ENCODE measurements around the gene AIP. TPM values are rescaled to one million over a fixed set of nuclear protein-coding genes. Genes with fewer than 3 reads are reported as not detected.

Gene AIP
- total RNA-seq, 4 donors from 2014 or later, result 30.5 to 58.4 (median 42.2) TPM

DNA sequence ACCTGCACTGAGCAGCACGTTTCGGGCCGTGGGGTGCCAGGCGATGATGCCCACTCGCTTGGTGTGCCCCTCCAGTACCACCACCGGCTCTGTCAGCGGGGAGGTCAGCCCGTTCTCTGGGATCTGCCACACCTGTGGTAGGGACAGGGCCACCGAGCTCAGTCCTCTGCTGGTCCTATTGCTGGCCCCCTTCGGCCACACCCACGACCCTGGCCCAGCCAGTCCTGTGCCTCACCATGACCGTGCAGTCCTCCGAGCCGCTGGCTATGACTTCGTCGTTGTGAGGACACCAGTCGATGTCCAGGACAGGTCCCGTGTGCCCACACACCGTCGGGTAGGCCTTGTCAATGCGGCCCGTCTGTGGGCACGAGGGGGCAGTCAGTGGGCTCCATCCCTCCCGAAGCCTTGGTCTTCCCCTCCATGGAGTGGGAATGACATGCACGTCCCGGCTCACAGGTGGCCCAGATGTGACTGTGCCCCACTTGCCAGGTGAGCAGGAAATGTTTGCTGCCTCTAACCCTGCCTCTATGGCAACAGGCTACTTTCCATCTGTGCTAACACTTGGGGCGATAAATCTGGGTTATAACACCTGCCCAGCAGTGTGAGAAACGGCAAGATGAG lies 41.0 kb upstream of the AIP start:
- H3K36me3 ChIP-seq, result peaks cover 40% of the 10 kb centered on the region
- no peak for DNase-seq (ENCODE audit: low spot score in 2 of 2)
- no peaks in the 10 kb centered on the region for H3K27me3 ChIP-seq
- no peak for TF ChIP-seq EP300 (IDR thresholded peaks at IDR 0.05)
- TF ChIP-seq, protein P1, sequence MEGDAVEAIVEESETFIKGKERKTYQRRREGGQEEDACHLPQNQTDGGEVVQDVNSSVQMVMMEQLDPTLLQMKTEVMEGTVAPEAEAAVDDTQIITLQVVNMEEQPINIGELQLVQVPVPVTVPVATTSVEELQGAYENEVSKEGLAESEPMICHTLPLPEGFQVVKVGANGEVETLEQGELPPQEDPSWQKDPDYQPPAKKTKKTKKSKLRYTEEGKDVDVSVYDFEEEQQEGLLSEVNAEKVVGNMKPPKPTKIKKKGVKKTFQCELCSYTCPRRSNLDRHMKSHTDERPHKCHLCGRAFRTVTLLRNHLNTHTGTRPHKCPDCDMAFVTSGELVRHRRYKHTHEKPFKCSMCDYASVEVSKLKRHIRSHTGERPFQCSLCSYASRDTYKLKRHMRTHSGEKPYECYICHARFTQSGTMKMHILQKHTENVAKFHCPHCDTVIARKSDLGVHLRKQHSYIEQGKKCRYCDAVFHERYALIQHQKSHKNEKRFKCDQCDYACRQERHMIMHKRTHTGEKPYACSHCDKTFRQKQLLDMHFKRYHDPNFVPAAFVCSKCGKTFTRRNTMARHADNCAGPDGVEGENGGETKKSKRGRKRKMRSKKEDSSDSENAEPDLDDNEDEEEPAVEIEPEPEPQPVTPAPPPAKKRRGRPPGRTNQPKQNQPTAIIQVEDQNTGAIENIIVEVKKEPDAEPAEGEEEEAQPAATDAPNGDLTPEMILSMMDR (IDR thresholded peaks at IDR 0.05), result no peak
- no peak for TF ChIP-seq POLR2AphosphoS5 (IDR thresholded peaks at IDR 0.05)
- no peak for TF ChIP-seq POLR2A (IDR thresholded peaks at IDR 0.05)
- peaks cover 51% of the 10 kb centered on the region for H3K4me1 ChIP-seq
- H3K9me3 ChIP-seq, result no peaks in the 10 kb centered on the region
- WGBS, result 87% methylated on average over 10 of the region's 28 CpGs
- H3K4me3 ChIP-seq, result peak overlapping the region; percentile 91
- no peak overlapping the region for H3K27ac ChIP-seq

GRCh38 chr11:67442504-67443404 lies 40.1 kb upstream of the AIP start:
- H3K27me3 ChIP-seq, result no peaks in the 10 kb centered on the region
- WGBS, result 32% methylated on average over 24 of the region's 45 CpGs
- DNase-seq (ENCODE audit: low spot score in 2 of 2), result no peak

GRCh38 chr11:67445515-67445914 lies 37.3 kb upstream of the AIP start:
- 94% methylated on average over 5 of the region's 5 CpGs for WGBS

More at GRCh38 chr11:67442504-67443404, 40.1 kb upstream of the AIP start:
- TF ChIP-seq POLR2AphosphoS5 (IDR thresholded peaks at IDR 0.05) (no peak), EP300 (IDR thresholded peaks at IDR 0.05) (no peak), POLR2A (IDR thresholded peaks at IDR 0.05) (no peak)
- TF ChIP-seq, protein P1 (IDR thresholded peaks at IDR 0.05), result no peak
- Histone ChIP-seq H3K36me3 (peaks cover 36% of the 10 kb centered on the region), H3K27ac (peak overlapping the region; percentile 93), H3K9me3 (no peaks in the 10 kb centered on the region), H3K4me1 (peaks cover 51% of the 10 kb centered on the region), H3K4me3 (peak overlapping the region; percentile 91)

DNA sequence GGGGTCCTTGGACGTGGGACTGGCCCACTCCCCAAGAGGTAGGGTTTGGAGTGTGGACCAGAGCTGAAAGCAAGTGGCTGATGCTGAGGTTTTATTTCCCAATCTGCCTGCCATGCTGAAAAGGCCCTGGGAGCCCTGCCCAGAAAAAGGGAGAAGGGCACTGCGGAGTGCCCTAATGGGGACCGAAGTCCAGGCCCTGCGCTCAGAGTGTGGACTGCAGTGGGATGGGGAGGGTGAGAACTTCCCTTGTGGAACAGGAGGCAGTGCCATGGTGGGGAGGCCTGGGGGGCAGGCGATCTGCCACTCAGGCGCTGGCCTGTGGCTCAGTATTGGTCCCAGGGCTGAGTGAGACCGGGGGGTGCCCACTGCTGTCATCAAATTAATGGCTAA lies 34.6 kb upstream of the AIP start:
- Histone ChIP-seq H3K27me3 (no peaks in the 10 kb centered on the region), H3K36me3 (no peaks in the 10 kb centered on the region), H3K9me3 (no peaks in the 10 kb centered on the region), H3K27ac (no peak overlapping the region), H3K4me3 (no peak overlapping the region), H3K4me1 (peaks cover 8% of the 10 kb centered on the region)
- no peak for TF ChIP-seq POLR2AphosphoS5 (IDR thresholded peaks at IDR 0.05)
- no peak for TF ChIP-seq EP300 (IDR thresholded peaks at IDR 0.05)
- no peak for TF ChIP-seq POLR2A (IDR thresholded peaks at IDR 0.05)
- TF ChIP-seq, protein P1 (IDR thresholded peaks at IDR 0.05), result no peak
- DNase-seq (ENCODE audit: low spot score in 2 of 2), result no peak
- WGBS, result 94% methylated on average over 7 of the region's 7 CpGs

More at GRCh38 chr11:67445515-67445914, 37.3 kb upstream of the AIP start:
- no peaks in the 10 kb centered on the region for H3K27me3 ChIP-seq
- TF ChIP-seq POLR2A (IDR thresholded peaks at IDR 0.05), result no peak
- no peak for TF ChIP-seq EP300 (IDR thresholded peaks at IDR 0.05)
- TF ChIP-seq, protein P1 (IDR thresholded peaks at IDR 0.05), result no peak
- TF ChIP-seq POLR2AphosphoS5 (IDR thresholded peaks at IDR 0.05), result no peak
- peaks cover 34% of the 10 kb centered on the region for H3K4me1 ChIP-seq
- no peak overlapping the region for H3K27ac ChIP-seq
- no peak for DNase-seq (ENCODE audit: low spot score in 2 of 2)
- H3K9me3 ChIP-seq, result no peaks in the 10 kb centered on the region
- peaks cover 15% of the 10 kb centered on the region for H3K36me3 ChIP-seq
- no peak overlapping the region for H3K4me3 ChIP-seq

Measured in suprapubic skin (tissue), 4 donors.